ENCODE results near the gene CPTP.
"Not testable (repeated sequence)": the region's sequence is repeated elsewhere in the genome, so short reads cannot be mapped to it uniquely, and the experiment has no call there.

The CPTP gene

GRCh38 chr1:1307261-1307922, 17.2 kb upstream of the CPTP start:
- FAIRE-seq, result no peak

- FAIRE-seq, result no peak
Observed at GRCh38 chr1:1307923-1308755, 16.5 kb upstream of the CPTP start, which contains the start of the genes ACAP3 and PUSL1. ACAP3 (minus strand) TSS chr1:1307930; CDS start chr1:1307815, 115 bp downstream. PUSL1 (plus strand) TSS chr1:1308597; CDS start chr1:1308644, 47 bp downstream.

GRCh38 chr1:1308756-1309250, 15.8 kb upstream of the CPTP start:
- no peak for FAIRE-seq

- FAIRE-seq, result no peak
Observed at GRCh38 chr1:1309251-1310108, 15.1 kb upstream of the CPTP start.

- FAIRE-seq, result no peak
Observed at GRCh38 chr1:1310109-1310385, 14.6 kb upstream of the CPTP start.

GRCh38 chr1:1310476-1311053, 14.0 kb upstream of the CPTP start:
- FAIRE-seq, result no peak

GRCh38 chr1:1311107-1312104, 13.2 kb upstream of the CPTP start:
- FAIRE-seq, result no peak

- no peak for FAIRE-seq
Observed at GRCh38 chr1:1312450-1313314, 11.9 kb upstream of the CPTP start.

GRCh38 chr1:1313500-1314236, 10.9 kb upstream of the CPTP start:
- no peak for FAIRE-seq

- FAIRE-seq, result no peak
Observed at GRCh38 chr1:1314237-1314586, 10.4 kb upstream of the CPTP start.

- no peak for FAIRE-seq
Observed at GRCh38 chr1:1314678-1315335, 9.8 kb upstream of the CPTP start.

GRCh38 chr1:1315435-1315954, 9.1 kb upstream of the CPTP start:
- no peak for FAIRE-seq

GRCh38 chr1:1316199-1316598, 8.4 kb upstream of the CPTP start:
- not testable (repeated sequence) for FAIRE-seq

- FAIRE-seq, result no peak
Observed at GRCh38 chr1:1317420-1317819, 7.2 kb upstream of the CPTP start.

GRCh38 chr1:1318131-1318652, 6.4 kb upstream of the CPTP start:
- FAIRE-seq, result peak; percentile 92

GRCh38 chr1:1318777-1319645, 5.6 kb upstream of the CPTP start:
- no peak for FAIRE-seq

GRCh38 chr1:1319646-1319941, 5.0 kb upstream of the CPTP start:
- no peak for FAIRE-seq

Data from endometrium (tissue), 2 donors.